GM18520 (cell line): ENCODE data around the gene MICU1.
"Not testable (repeated sequence)": the region's sequence is repeated elsewhere in the genome, so short reads cannot be mapped to it uniquely, and the experiment has no call there.

Source experiments
- ATAC-seq: cut with Tn5 transposase; IDR thresholded peaks from one replicate; pipeline ENCODE4 v1.9.1; 2021; ENCODE audit not compliant: unreplicated experiment

The MICU1 gene

GRCh38 chr10:72353028-72353964 lies 272.6 kb downstream of the MICU1 start:
- ATAC-seq = no peak

- no peak for ATAC-seq
Measured at GRCh38 chr10:72351479-72351878, 274.4 kb downstream of the MICU1 start.

- ATAC-seq = no peak
Measured at GRCh38 chr10:72349438-72349837, 276.4 kb downstream of the MICU1 start.

- no peak for ATAC-seq
Measured at GRCh38 chr10:72348282-72348681, 277.6 kb downstream of the MICU1 start.

DNA sequence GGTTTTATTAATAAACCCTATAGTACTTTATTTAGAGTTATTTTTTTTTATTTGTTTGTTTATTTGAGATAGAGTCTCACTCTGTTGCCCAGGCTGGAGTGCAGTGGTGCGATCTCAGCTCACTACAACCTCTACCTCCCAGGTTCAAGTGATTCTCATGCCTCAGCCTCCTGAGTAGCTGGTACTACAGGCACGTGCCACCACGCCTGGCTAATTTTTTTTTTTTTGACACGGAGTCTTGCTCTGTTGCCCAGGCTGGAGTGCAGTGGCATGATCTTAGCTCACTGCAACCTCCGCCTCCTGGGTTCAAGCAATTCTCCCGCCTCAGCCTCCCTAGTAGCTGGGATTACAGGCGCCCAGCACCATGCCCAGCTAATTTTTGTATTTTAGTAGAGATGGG lies 279.8 kb downstream of the MICU1 start:
- ATAC-seq = not testable (repeated sequence)

DNA sequence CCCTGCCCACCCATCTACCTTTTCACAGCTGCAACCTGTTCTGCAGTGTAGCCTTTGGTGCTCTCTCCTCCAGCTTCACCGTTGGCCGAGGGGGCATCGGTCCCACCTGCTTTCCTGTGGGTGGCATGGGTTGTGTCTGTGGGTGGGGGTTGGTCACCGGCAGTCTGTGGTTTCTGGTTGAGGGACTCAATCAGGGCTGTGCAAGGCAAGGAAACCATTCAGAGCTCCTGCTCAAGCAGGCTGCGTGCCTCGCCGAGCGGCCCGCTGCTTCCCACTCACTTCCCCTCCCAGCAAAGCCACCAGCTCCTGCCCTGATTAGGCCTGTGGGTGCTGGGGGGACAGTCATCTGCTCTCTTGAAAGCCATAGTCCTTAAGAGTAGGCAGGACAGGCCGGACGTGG lies 280.9 kb downstream of the MICU1 start:
- no peak for ATAC-seq

GRCh38 chr10:72342911-72343310 lies 283.0 kb downstream of the MICU1 start:
- ATAC-seq = no peak

DNA sequence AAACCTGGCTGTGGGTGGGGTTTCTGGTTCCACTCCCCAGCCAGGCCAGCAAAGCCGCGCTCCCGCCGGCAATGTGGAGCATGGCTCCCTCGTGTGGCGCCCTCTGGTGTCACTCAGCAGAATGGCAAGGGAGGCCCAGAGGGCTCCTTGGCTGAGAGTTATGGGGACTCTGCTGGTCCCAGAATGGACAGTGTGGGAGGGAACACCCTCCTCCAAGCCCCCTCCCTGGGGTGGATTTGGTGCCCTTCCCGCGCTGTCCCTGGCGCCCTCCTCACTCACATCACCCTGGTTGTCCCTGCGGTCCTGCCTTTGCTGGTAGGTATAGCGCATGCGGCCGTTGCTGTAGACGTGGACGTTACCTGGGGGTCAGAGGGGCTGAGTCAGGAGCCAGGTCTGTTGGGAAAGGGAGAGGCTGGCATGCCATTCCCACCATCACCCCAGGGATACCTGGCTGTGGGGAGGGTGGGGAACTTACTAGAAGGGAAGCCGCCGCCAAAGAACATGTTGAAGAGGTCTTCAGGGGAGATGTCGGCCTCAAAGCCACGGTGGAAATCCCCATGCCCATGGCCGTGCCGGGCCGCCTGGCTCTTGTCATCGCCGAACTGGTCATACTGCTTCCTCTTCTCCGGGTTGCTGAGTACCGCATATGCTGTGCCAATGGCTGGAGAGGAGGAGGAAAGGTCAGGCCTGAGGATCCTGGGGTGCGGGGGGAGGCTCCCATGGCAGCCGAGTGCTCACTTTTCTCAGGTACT lies 285.2 kb downstream of the MICU1 start:
- ATAC-seq = no peak

GRCh38 chr10:72338180-72338579 lies 287.7 kb downstream of the MICU1 start:
- no peak for ATAC-seq

DNA sequence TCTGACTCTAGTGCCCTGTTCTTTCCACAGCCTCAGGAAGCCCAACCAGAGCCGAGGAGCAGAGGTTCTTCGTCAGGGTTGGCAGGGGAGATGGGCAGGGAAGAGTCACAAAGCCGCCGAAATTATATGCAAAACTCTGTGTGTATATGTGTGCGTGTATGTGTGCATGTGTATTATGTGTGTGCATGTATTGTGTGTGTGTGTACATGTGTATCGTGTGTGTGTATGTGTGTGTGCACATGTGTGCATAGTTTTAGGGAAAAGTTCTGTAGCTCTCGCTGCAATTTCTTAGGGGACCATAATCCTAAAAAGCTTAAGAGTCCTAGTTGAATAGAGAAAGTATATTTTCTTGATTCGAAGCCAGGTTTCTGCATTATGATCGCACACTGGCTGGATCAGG lies 288.2 kb downstream of the MICU1 start:
- no peak for ATAC-seq

DNA sequence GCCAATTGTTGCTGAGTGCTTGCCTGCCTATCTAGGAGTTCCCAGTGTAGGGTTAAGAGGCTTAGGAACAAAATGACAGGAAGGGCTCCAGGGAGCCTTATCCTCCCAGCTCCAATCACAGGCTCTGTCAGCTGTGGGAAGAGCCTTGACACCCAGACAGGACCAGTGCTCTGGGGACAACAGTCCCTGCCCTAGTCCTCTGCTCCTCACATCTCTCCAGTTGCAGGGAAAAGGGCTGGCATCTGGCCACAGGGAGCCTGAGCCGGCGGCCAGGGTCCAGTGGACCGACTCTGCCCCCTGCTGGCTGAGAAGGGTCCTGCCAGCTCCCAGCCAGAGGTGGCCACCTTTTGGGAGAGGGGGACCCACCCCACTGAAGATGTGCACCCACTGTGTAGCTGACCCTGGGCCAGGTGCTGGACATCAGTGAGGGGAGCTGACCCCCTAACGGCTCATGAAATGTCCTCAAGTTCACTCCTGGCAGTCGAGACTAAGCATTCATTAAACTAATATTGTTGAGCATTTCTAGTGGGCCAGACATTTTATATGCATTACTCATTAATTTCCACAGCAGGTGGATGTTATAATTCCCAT lies 288.7 kb downstream of the MICU1 start:
- ATAC-seq = no peak

- no peak for ATAC-seq
Measured at GRCh38 chr10:72336259-72337038, 289.4 kb downstream of the MICU1 start.

DNA sequence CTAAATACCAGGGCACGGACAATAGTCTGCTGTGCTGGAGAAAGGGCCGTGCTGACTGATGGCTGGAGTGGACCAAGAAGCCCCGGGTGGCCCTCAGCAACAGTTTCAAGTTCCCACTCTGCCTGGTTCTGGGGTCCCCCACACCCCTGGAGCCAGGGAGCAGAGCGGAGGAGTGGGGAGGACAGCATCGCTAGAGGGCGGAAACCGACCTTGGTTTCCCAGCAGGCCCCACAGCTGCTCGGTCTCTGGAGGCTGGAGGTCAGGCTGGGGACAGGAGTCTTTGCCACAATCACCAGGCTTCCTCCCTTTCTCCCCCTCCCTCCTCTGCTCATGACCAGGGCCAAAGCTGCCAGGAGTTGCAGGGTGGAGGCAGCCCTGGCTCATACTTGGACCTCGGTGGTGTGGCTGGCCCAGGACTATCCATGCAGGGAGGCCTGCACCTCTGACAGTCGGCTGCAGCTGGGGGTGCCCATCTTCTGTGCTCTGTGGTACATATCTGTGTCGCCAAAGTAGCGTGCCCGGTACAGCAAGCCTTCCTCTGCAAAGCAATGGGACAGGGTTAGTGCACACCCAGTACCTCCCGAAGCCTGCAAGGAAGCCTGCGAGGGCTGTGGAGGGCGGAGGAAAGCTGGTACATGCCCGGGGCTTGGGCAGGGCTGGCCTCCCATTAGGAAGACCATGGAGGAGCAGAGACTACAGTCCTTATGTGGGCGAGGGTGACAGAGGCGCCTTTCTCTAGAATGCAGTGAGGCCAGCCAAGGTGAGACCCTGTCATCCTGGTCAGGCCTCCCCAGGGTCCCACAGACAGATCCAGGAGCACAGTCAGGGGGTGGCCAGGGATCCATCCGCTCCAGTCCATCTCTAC lies 290.3 kb downstream of the MICU1 start:
- ATAC-seq = peak; percentile 3

GRCh38 chr10:72334825-72335393 lies 291.0 kb downstream of the MICU1 start:
- peak; percentile 39 for ATAC-seq

- ATAC-seq = no peak
Measured at GRCh38 chr10:72334196-72334824, 291.6 kb downstream of the MICU1 start.

GRCh38 chr10:72333112-72334015 lies 292.5 kb downstream of the MICU1 start:
- no peak for ATAC-seq

GRCh38 chr10:72332423-72333111 lies 293.3 kb downstream of the MICU1 start:
- ATAC-seq = no peak
